Nephron (organoid): ENCODE measurements around the gene LRRK2.
A peak's percentile ranks its signal among the peaks of the same experiment; 100 is the strongest.

Experiments used
- H3K27ac Mint-ChIP-seq, 3 experiments: 2 replicates each; pipeline ENCODE4 v1.8.0; 2020; ENCODE audit warnings: mixed read lengths in 3 of 3, mild to moderate bottlenecking in 2 of 3, moderate library complexity in 1 of 3
- H3K27me3 Mint-ChIP-seq: 2 replicates; pipeline ENCODE4 v1.8.0; 2021; ENCODE audit warnings: low read depth, mild to moderate bottlenecking, moderate library complexity, mixed read lengths
- H3K36me3 Mint-ChIP-seq: 2 replicates; pipeline ENCODE4 v1.8.0; 2020; ENCODE audit warnings: low read depth, mixed read lengths
- H3K4me1 Mint-ChIP-seq: 2 replicates; pipeline ENCODE4 v1.8.0; 2020; ENCODE audit warnings: mixed read lengths
- H3K4me3 Mint-ChIP-seq, 3 experiments: 2 replicates each; pipeline ENCODE4 v1.8.0; 2020; ENCODE audit warnings: mild to moderate bottlenecking in 3 of 3, mixed read lengths in 3 of 3, moderate library complexity in 2 of 3
- H3K9me3 Mint-ChIP-seq: 2 replicates; pipeline ENCODE4 v1.8.0; 2020; ENCODE audit warnings: mixed read lengths
- TF ChIP-seq, protein P1 (sequence below), 3 experiments: fragments of 200-600 bp; sonication (generic); IDR thresholded peaks; one replicate each; pipeline ENCODE4 v1.5.0; 2021; ENCODE audit warnings: antibody characterized with exemption in 3 of 3; ENCODE audit not compliant: unreplicated experiment in 3 of 3

LRRK2 gene

DNA sequence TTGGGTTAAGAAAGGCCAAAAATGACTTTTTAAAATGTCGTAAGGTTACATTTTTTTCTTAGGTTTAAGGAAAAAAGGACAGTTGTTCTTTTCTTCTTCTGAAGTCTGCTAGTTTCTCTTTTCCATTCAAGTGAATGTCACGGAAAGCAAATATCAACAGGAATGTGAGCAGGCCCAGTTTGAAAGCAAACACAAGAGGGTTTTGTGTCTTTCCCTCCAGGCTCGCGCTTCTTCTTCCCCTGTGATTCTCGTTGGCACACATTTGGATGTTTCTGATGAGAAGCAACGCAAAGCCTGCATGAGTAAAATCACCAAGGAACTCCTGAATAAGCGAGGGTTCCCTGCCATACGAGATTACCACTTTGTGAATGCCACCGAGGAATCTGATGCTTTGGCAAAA lies 85.4 kb downstream of the LRRK2 start:
- H3K4me3 Mint-ChIP-seq = no peak overlapping the region
- no peaks in the 10 kb centered on the region for H3K27me3 Mint-ChIP-seq
- TF ChIP-seq, protein P1, sequence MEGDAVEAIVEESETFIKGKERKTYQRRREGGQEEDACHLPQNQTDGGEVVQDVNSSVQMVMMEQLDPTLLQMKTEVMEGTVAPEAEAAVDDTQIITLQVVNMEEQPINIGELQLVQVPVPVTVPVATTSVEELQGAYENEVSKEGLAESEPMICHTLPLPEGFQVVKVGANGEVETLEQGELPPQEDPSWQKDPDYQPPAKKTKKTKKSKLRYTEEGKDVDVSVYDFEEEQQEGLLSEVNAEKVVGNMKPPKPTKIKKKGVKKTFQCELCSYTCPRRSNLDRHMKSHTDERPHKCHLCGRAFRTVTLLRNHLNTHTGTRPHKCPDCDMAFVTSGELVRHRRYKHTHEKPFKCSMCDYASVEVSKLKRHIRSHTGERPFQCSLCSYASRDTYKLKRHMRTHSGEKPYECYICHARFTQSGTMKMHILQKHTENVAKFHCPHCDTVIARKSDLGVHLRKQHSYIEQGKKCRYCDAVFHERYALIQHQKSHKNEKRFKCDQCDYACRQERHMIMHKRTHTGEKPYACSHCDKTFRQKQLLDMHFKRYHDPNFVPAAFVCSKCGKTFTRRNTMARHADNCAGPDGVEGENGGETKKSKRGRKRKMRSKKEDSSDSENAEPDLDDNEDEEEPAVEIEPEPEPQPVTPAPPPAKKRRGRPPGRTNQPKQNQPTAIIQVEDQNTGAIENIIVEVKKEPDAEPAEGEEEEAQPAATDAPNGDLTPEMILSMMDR (IDR thresholded peaks at IDR 0.05; ENCODE audit: unreplicated experiment in 3 of 3) = no peak
- no peaks in the 10 kb centered on the region for H3K4me1 Mint-ChIP-seq
- no peaks in the 10 kb centered on the region for H3K36me3 Mint-ChIP-seq
- H3K27ac Mint-ChIP-seq = no peak overlapping the region
- H3K9me3 Mint-ChIP-seq = no peaks in the 10 kb centered on the region

- no peak overlapping the region for H3K27ac Mint-ChIP-seq
- no peak overlapping the region for H3K4me3 Mint-ChIP-seq
- TF ChIP-seq, protein P1 (IDR thresholded peaks at IDR 0.05; ENCODE audit: unreplicated experiment in 3 of 3) = no peak
These were observed 87.4 kb downstream of the LRRK2 start for GRCh38 chr12:40312196-40312595.

GRCh38 chr12:40312982-40313576 lies 88.3 kb downstream of the LRRK2 start:
- TF ChIP-seq, protein P1 (IDR thresholded peaks at IDR 0.05; ENCODE audit: unreplicated experiment in 3 of 3) = peak; percentile 48 to 64 (median 52)
- H3K4me1 Mint-ChIP-seq = no peaks in the 10 kb centered on the region
- H3K27ac Mint-ChIP-seq = no peak overlapping the region
- H3K27me3 Mint-ChIP-seq = no peaks in the 10 kb centered on the region
- no peaks in the 10 kb centered on the region for H3K9me3 Mint-ChIP-seq
- H3K36me3 Mint-ChIP-seq = no peaks in the 10 kb centered on the region
- H3K4me3 Mint-ChIP-seq = no peak overlapping the region

More at GRCh38 chr12:40312196-40312595, 87.4 kb downstream of the LRRK2 start:
- H3K4me1 Mint-ChIP-seq = no peaks in the 10 kb centered on the region
- H3K36me3 Mint-ChIP-seq = no peaks in the 10 kb centered on the region
- H3K27me3 Mint-ChIP-seq = no peaks in the 10 kb centered on the region
- no peaks in the 10 kb centered on the region for H3K9me3 Mint-ChIP-seq

GRCh38 chr12:40313928-40314327 lies 89.1 kb downstream of the LRRK2 start:
- H3K27me3 Mint-ChIP-seq = no peaks in the 10 kb centered on the region
- H3K27ac Mint-ChIP-seq = no peak overlapping the region
- H3K4me3 Mint-ChIP-seq = no peak overlapping the region
- no peaks in the 10 kb centered on the region for H3K9me3 Mint-ChIP-seq
- TF ChIP-seq, protein P1 (IDR thresholded peaks at IDR 0.05; ENCODE audit: unreplicated experiment in 3 of 3) = no peak
- H3K4me1 Mint-ChIP-seq = no peaks in the 10 kb centered on the region
- H3K36me3 Mint-ChIP-seq = no peaks in the 10 kb centered on the region

DNA sequence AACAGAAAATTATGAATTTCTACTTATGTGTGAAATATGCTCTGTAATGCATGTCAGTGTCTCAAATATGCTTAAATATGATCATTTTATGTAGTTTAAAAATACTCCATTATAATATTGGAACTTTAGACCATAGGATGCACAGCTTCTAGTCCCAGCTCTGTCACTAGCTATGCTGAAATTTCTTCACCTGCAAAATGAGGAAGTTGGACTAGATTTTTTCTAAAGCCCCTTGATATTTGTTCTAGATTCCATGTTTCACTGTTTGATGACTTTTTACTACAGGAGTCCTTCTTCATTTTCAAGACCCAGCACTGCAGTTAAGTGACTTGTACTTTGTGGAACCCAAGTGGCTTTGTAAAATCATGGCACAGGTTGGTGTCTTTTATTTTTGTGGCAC lies 90.1 kb downstream of the LRRK2 start:
- no peaks in the 10 kb centered on the region for H3K27me3 Mint-ChIP-seq
- no peaks in the 10 kb centered on the region for H3K4me1 Mint-ChIP-seq
- TF ChIP-seq, protein P1 (IDR thresholded peaks at IDR 0.05; ENCODE audit: unreplicated experiment in 3 of 3) = no peak
- no peak overlapping the region for H3K4me3 Mint-ChIP-seq
- no peak overlapping the region for H3K27ac Mint-ChIP-seq
- H3K36me3 Mint-ChIP-seq = no peaks in the 10 kb centered on the region
- no peaks in the 10 kb centered on the region for H3K9me3 Mint-ChIP-seq

GRCh38 chr12:40315375-40315774 lies 90.6 kb downstream of the LRRK2 start:
- no peak overlapping the region for H3K27ac Mint-ChIP-seq
- H3K4me1 Mint-ChIP-seq = no peaks in the 10 kb centered on the region
- H3K4me3 Mint-ChIP-seq = no peak overlapping the region
- H3K27me3 Mint-ChIP-seq = no peaks in the 10 kb centered on the region
- TF ChIP-seq, protein P1 (IDR thresholded peaks at IDR 0.05; ENCODE audit: unreplicated experiment in 3 of 3) = no peak
- H3K9me3 Mint-ChIP-seq = no peaks in the 10 kb centered on the region
- no peaks in the 10 kb centered on the region for H3K36me3 Mint-ChIP-seq
